Adipocyte (in vitro differentiated cells): ENCODE measurements around the gene MACROD2.

Source experiments
- DNase-seq: peaks from one replicate; pipeline ENCODE4 v3.0.0-alpha.2; 2015; ENCODE audit warnings: low read depth
- H3K27me3 ChIP-seq: replicated peaks from 2 replicates; pipeline ENCODE4 v1.7.0; 2013; ENCODE audit warnings: mild to moderate bottlenecking, low read length, moderate library complexity; ENCODE audit not compliant: control insufficient read depth, insufficient read depth
- H3K36me3 ChIP-seq: 2 replicates; pipeline ENCODE4 v1.7.0; 2013; ENCODE audit warnings: low read length, mild to moderate bottlenecking, moderate library complexity; ENCODE audit not compliant: control insufficient read depth, insufficient read depth, severe bottlenecking
- H3K4me1 ChIP-seq: 2 replicates; pipeline ENCODE4 v1.7.0; 2013; ENCODE audit warnings: mild to moderate bottlenecking, low read length, moderate library complexity; ENCODE audit not compliant: control insufficient read depth, insufficient read depth
- H3K4me3 ChIP-seq: 2 replicates; pipeline ENCODE4 v1.7.0; 2013; ENCODE audit warnings: mild to moderate bottlenecking, low read length, moderate library complexity
- H3K9ac ChIP-seq: 2 replicates; pipeline ENCODE4 v1.7.0; 2013; ENCODE audit warnings: mild to moderate bottlenecking, low read length, moderate library complexity
- H3K9me3 ChIP-seq: 2 replicates; pipeline ENCODE4 v1.7.0; 2013; ENCODE audit warnings: mild to moderate bottlenecking, low read length, moderate library complexity; ENCODE audit not compliant: control insufficient read depth

The MACROD2 gene

GRCh38 chr20:14910126-14910525 is 914.8 kb downstream of the MACROD2 start:
- no peak for DNase-seq
- H3K27me3 ChIP-seq: no peaks in the 10 kb centered on the region
- H3K9me3 ChIP-seq: no peaks in the 10 kb centered on the region

DNA sequence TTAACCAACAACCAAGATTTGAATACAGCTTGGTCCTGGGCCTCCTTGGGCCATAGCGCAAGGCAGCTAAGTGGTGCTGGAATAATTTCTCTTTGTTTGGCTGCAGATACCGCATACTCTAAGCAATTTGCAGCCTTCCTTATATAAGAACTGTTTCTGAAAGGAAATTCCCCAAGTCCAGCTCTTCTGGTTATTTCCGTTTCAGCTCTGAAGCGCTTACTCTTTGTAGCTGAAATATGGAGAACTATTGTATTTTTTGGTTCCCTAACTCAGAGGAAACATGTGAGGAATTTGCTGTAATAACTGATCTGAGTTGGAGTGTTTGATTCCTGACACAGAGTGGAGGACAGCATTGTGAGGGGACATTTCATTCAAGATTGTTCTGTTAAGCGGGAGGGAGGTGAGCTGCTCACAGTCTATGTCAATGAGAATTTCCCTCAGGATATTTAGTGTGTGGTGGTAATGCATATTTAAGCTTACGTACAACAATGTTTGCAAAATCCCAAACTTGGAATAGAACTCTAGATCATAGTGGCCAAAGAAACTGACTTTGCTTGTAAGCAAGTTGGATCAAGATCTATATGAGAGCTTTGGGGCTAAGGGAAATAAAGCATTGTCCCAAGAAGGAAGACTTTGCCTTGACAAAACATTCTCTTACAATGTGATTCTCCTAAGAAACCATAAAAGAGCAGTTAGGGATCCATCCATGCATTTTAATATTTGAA is 918.7 kb downstream of the MACROD2 start:
- Histone ChIP-seq H3K4me3 (no peak overlapping the region), H3K9me3 (no peaks in the 10 kb centered on the region), H3K27me3 (no peaks in the 10 kb centered on the region), H3K4me1 (no peaks in the 10 kb centered on the region), H3K9ac (no peak overlapping the region), H3K36me3 (no peaks in the 10 kb centered on the region)
- no peak for DNase-seq

More at GRCh38 chr20:14910126-14910525, 914.8 kb downstream of the MACROD2 start:
- Histone ChIP-seq H3K4me1 (no peaks in the 10 kb centered on the region), H3K36me3 (no peaks in the 10 kb centered on the region), H3K4me3 (no peak overlapping the region), H3K9ac (no peak overlapping the region)

- Histone ChIP-seq H3K9me3 (no peaks in the 10 kb centered on the region), H3K9ac (no peak overlapping the region), H3K4me3 (no peak overlapping the region), H3K27me3 (no peaks in the 10 kb centered on the region), H3K4me1 (peaks cover 3% of the 10 kb centered on the region), H3K36me3 (no peaks in the 10 kb centered on the region)
- no peak for DNase-seq
These were observed 919.3 kb downstream of the MACROD2 start for GRCh38 chr20:14914633-14915032.

GRCh38 chr20:14915356-14915755 is 920.0 kb downstream of the MACROD2 start:
- DNase-seq: no peak

DNA sequence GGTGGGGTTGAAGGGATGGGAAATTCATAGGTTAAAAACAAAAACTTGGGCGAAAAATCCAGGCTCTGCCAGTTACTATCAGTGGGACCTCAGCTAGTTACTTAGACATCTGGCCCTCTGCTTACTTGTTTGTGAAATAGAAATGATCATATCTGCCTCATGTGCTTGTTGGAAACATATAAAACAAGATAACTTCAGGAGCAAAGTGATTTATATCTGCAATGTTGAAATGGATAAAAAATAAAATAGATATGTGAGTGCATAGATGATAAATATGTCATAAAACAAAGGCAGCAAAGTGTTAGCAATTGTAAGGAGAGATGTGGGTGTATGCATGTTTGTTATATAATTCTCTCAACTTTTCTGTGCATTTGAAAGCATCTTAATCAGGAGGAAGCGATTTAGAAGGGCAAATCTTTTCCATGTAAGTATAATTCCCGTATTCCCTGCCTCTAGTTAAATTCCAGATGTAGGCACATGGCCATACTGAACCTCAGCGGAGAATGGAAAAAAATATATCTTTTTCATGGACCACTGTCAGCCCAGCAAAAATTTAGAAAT is 921.1 kb downstream of the MACROD2 start:
- no peak for DNase-seq
- no peak overlapping the region for H3K4me3 ChIP-seq
- peaks cover 6% of the 10 kb centered on the region for H3K4me1 ChIP-seq
- H3K36me3 ChIP-seq: no peaks in the 10 kb centered on the region
- H3K9ac ChIP-seq: no peak overlapping the region
- no peaks in the 10 kb centered on the region for H3K9me3 ChIP-seq
- H3K27me3 ChIP-seq: no peaks in the 10 kb centered on the region

More at GRCh38 chr20:14915356-14915755, 920.0 kb downstream of the MACROD2 start:
- Histone ChIP-seq H3K4me3 (no peak overlapping the region), H3K36me3 (no peaks in the 10 kb centered on the region), H3K27me3 (no peaks in the 10 kb centered on the region), H3K4me1 (peaks cover 4% of the 10 kb centered on the region), H3K9me3 (no peaks in the 10 kb centered on the region), H3K9ac (no peak overlapping the region)

GRCh38 chr20:14918281-14918680 is 923.0 kb downstream of the MACROD2 start:
- Histone ChIP-seq H3K36me3 (no peaks in the 10 kb centered on the region), H3K4me3 (no peak overlapping the region), H3K4me1 (peaks cover 7% of the 10 kb centered on the region), H3K9me3 (no peaks in the 10 kb centered on the region), H3K27me3 (no peaks in the 10 kb centered on the region), H3K9ac (no peak overlapping the region)
- DNase-seq: no peak

DNA sequence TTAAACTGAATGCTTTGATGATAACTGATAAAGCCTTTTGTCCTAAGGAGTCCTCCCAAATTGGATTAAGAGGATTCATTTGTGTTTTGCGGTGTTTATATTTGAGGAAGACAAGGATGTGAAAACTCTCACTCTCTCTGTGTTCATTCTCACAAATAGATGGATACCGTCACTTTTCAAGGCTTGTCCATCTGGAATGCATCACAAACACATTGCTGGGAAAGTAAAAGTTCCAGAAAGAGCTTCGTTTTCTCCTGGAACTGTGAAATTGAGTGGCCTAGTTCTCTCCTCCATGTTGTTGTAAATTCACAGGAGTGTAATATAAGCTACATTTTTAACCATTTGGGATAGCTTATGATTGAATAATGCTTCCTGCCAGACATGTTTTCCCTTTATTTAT is 923.7 kb downstream of the MACROD2 start:
- DNase-seq: peak; percentile 25
- no peak overlapping the region for H3K4me3 ChIP-seq
- no peaks in the 10 kb centered on the region for H3K9me3 ChIP-seq
- H3K4me1 ChIP-seq: peaks cover 7% of the 10 kb centered on the region
- H3K27me3 ChIP-seq: no peaks in the 10 kb centered on the region
- no peak overlapping the region for H3K9ac ChIP-seq
- no peaks in the 10 kb centered on the region for H3K36me3 ChIP-seq

GRCh38 chr20:14919501-14920081 is 924.3 kb downstream of the MACROD2 start:
- no peak overlapping the region for H3K4me3 ChIP-seq
- H3K9ac ChIP-seq: no peak overlapping the region
- H3K4me1 ChIP-seq: peaks cover 9% of the 10 kb centered on the region
- H3K9me3 ChIP-seq: no peaks in the 10 kb centered on the region
- DNase-seq: peak; percentile 93
- no peaks in the 10 kb centered on the region for H3K36me3 ChIP-seq
- H3K27me3 ChIP-seq: no peaks in the 10 kb centered on the region

- peak; percentile 65 for DNase-seq
- no peaks in the 10 kb centered on the region for H3K36me3 ChIP-seq
- no peak overlapping the region for H3K4me3 ChIP-seq
- no peaks in the 10 kb centered on the region for H3K27me3 ChIP-seq
- no peaks in the 10 kb centered on the region for H3K9me3 ChIP-seq
- H3K4me1 ChIP-seq: peaks cover 23% of the 10 kb centered on the region
- H3K9ac ChIP-seq: no peak overlapping the region
These were observed 926.2 kb downstream of the MACROD2 start for GRCh38 chr20:14921513-14921912.

DNA sequence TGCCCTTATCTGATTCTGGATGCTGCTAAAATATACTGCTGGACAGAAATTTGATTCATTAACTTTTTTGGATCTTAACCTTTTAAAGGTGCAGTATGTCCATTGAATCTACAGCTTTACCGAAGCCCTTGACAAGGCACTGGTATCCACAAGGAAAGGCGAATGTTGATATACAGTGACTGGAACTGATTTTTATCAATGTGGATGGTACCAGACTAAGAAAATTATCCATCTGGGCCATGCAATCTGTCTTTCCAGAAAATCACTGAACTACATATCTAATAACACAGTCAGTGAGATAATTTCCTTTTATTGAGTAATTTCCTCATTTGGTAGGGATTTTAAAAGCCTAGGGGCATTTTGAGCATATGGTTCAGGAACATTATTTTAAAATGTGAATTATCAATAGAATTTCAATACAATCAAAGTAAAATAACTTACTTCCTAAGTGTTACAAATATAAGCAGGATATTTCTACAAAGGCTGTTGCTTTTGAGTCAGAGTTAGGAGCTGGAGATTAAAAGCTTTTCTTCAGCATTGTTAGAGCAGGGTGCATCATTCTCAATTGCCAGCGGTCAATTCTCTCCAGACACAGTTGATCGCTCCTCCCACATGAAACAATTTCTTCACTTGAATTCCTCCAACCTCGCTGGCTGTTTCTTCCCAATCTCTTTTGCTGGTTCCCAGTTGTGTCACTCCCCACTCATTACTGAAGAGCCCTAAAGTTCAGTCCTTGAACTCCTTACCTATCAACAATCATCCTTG is 927.4 kb downstream of the MACROD2 start:
- H3K36me3 ChIP-seq: no peaks in the 10 kb centered on the region
- H3K9me3 ChIP-seq: no peaks in the 10 kb centered on the region
- no peak overlapping the region for H3K4me3 ChIP-seq
- DNase-seq: peak; percentile 34
- peaks cover 23% of the 10 kb centered on the region for H3K4me1 ChIP-seq
- H3K9ac ChIP-seq: no peak overlapping the region
- H3K27me3 ChIP-seq: no peaks in the 10 kb centered on the region

- Histone ChIP-seq H3K27me3 (no peaks in the 10 kb centered on the region), H3K4me1 (peaks cover 22% of the 10 kb centered on the region), H3K36me3 (no peaks in the 10 kb centered on the region), H3K9me3 (no peaks in the 10 kb centered on the region), H3K9ac (no peak overlapping the region), H3K4me3 (no peak overlapping the region)
- peak; percentile 33 for DNase-seq
These were observed 929.1 kb downstream of the MACROD2 start for GRCh38 chr20:14924433-14924832.
